GM18505 (cell line): ENCODE data around the gene TOMM70.

Experiments
- ATAC-seq: cut with Tn5 transposase; IDR thresholded peaks from one replicate; pipeline ENCODE4 v1.9.1; 2021; ENCODE audit not compliant: unreplicated experiment
- POLR2A ChIP-seq: IDR thresholded peaks from 4 replicates; pipeline ENCODE4 v1.6.1; 2011; ENCODE audit warnings: borderline replicate concordance; ENCODE audit not compliant: insufficient read depth, insufficient read length; ENCODE audit errors: extremely low read depth

TOMM70 gene

GRCh38 chr3:100424261-100424660 lies 23.4 kb upstream of the TOMM70 start:
- TF ChIP-seq POLR2A, result no peak
- no peak for ATAC-seq

DNA sequence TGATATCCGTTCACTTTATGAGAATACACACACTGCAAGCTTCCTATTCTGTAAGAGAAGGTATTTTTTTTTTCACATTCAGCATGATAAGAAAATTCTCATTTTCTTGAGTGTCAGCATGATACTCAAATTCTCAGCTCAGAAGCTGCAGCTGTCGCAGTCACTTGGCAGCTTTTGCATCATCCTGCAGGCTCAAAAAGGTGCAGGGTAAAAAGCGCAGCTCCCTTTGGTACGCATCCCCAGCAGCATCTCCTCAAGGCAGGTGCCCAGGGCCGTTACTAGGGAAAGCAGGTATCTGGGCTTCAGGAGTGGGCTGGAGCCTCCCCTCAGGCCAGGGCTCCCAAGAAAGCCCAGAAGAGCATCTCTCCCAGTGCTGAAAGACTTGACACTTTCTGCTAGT lies 22.7 kb upstream of the TOMM70 start:
- no peak for ATAC-seq
- no peak for TF ChIP-seq POLR2A

DNA sequence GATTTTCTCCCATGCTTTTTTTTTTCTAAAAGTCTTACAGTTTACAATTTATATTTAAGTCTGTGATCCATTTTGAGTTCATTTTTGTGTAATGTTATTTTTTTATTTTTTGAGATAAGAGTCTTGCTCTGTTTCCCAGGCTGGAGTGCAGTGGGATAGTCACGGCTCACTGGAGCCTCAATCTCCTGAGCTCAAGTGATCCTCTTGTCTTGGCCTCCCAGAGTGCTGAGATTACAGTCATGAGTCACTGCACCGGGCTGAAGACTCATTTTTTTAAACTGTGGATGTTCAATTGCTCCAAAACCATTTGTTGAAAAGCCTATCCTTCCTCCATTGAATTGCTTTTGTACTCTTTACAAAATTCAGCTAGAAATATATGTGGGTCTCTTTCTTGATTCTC lies 20.0 kb upstream of the TOMM70 start:
- TF ChIP-seq POLR2A, result no peak
- no peak for ATAC-seq

- no peak for TF ChIP-seq POLR2A
- ATAC-seq, result no peak
These were observed 18.5 kb upstream of the TOMM70 start for GRCh38 chr3:100419406-100419805.

- ATAC-seq, result no peak
- no peak for TF ChIP-seq POLR2A
These were observed 16.0 kb upstream of the TOMM70 start for GRCh38 chr3:100416863-100417262.

DNA sequence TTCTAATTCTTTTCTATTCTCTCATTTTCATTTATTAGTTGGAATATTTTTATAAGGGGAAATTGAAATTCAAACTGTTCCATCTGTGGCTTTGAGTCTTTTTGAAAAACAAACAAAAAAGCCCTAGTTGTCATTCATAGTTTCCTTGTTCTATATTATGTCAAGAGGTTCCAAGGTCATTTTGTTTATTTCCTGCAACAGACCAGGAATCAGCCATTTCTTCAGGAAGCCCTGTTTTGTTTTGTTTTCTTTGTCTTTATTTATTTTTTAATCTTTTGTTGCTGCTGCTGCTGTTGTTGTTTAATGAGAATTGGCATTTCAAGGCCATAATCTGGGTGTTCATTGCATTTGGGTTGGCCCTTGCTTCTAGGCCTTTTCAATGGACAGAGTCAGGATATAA lies 15.3 kb upstream of the TOMM70 start:
- no peak for ATAC-seq

DNA sequence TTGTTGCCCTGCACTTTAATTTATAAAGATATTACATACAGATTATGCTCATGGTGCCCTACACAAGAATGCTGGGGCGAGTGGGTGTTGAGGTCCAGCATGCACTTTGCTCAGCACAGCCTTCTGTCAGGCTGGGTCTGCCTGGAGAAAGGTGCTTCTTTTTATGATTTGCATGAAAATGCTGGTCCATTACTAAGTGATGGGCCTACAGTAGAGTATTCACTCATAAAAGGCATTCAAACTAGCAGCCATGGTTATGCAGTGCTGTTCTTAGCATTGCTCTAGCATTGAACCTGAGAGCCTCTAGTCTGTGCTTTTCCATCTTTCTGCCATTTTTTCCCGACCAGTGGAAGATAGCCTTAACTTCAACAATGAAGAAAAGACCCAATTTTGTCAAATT lies 12.7 kb upstream of the TOMM70 start:
- ATAC-seq, result no peak
- no peak for TF ChIP-seq POLR2A

More for the DNA sequence above, 15.3 kb upstream of the TOMM70 start:
- no peak for TF ChIP-seq POLR2A

- ATAC-seq, result no peak
- TF ChIP-seq POLR2A, result no peak
These were observed 12.2 kb upstream of the TOMM70 start for GRCh38 chr3:100412912-100413590.

DNA sequence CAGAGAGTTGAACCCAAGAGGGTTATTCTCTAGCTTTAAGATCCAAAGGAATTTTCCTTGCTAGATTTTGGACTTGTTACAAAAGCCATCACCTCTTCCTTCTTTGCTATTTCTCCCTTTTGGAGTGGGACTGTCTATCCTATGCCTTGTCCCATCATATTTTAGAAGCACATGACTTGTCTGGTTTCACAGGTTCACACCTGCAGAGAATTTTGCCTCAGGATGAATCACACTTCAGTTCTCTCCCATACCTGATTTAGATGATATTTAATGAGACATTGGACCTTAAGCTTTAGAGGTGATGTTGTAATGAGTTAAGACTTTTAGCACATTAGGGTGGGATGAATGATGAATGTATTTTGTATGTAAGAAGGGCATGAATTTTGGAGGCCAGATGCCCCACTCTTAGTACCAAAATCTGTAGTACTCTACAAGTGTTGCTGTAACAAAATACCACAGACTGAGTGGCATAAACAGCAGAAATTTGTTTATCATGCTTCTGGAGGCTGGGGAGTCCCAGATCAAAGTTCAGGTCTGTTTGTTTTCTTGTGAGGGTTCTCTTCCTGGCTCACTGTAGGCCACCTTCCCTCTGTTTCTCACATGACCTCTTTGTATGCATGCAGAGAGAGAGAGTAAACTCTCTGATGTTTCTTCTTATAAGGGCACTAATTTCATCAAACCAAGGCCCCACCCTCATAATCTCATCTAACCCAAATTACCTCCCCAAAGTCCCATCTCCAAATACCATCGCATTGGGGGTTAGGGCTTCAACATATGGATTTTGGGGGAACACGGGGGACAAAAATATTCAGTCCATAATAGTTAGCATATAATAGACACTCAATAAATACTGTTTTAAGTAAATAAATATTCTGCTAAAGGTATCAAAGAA lies 10.4 kb upstream of the TOMM70 start:
- no peak for ATAC-seq
- no peak for TF ChIP-seq POLR2A

DNA sequence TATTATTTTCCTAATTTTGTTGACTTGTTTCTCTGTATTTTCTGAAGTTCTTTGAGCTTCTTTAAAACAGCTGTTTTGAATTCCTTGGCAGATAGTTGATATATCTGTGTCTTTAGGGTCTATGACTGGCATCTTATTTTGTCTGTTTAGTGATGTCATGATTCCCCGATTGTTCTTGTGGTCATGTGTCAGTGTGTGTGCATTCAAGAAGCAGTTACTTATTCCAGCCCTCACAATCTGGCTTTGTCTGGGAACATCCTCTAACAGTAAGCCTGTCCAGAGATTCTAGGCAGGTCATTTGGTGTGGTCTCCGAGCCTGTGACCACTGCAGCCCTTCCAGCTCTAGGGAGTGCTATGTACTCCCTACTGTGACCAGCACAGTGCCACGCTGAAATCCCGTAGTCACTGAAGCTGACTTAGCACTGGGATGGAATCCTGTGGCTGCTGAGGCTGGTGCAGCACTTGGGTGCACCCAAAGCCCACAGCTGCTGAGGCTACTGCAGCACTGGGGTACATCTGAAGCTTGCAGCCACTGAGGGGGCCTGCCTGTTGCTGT lies 7.2 kb upstream of the TOMM70 start:
- TF ChIP-seq POLR2A, result no peak
- no peak for ATAC-seq

DNA sequence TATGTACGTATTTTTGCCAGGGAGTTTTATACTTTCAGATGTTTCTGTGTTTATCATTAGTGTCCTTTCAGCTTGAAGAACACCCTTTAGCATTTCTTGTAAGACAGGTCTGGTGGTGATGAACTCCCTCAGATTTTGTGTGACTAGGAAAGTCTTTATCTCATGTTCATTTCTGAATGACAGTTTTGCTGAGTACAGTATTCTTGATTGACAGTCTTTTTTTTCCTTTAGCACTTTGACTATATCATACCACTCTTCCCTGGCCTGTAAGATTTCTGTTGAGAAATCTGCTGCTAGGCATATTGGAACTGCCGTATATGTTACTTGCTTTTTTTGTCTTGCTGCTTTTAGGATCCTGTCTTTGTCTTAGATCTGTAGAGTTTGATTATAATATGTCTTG lies 6.3 kb upstream of the TOMM70 start:
- TF ChIP-seq POLR2A, result no peak
- ATAC-seq, result no peak

- TF ChIP-seq POLR2A, result no peak
- no peak for ATAC-seq
These were observed 3.3 kb upstream of the TOMM70 start for GRCh38 chr3:100404250-100404548.

- no peak for TF ChIP-seq POLR2A
- no peak for ATAC-seq
These were observed 2.7 kb upstream of the TOMM70 start for GRCh38 chr3:100403362-100404249.
